DOHH2 (cell line): ENCODE results near the gene ZNF385B.

ENCODE experiments used
- H3F3A ChIP-seq: fragments of 200-600 bp; sonication (generic), shearing (Covaris generic); 2 replicates; pipeline ENCODE4 v1.6.0; 2016; ENCODE audit warnings: antibody characterized with exemption, mild to moderate bottlenecking; ENCODE audit not compliant: control insufficient read depth, insufficient read depth
- H3K27ac ChIP-seq: fragments of 200-600 bp; sonication (generic); 2 replicates; pipeline ENCODE4 v1.5.1; 2014; ENCODE audit warnings: low read depth, mild to moderate bottlenecking, low read length, moderate library complexity
- H3K27me3 ChIP-seq: fragments of 200-600 bp; sonication (generic); 2 replicates; pipeline ENCODE4 v1.6.1; 2014; ENCODE audit warnings: mild to moderate bottlenecking, low read length, mixed read lengths; ENCODE audit not compliant: control insufficient read depth
- H3K36me3 ChIP-seq: fragments of 200-600 bp; sonication (generic); 2 replicates; pipeline ENCODE4 v1.6.1; 2014; ENCODE audit warnings: mild to moderate bottlenecking, low read length, moderate library complexity, mixed read lengths; ENCODE audit not compliant: control insufficient read depth
- H3K4me1 ChIP-seq: fragments of 200-600 bp; sonication (generic); 2 replicates; pipeline ENCODE4 v1.6.1; 2014; ENCODE audit warnings: mild to moderate bottlenecking, low read length, mixed read lengths; ENCODE audit not compliant: control insufficient read depth
- H3K4me2 ChIP-seq: fragments of 200-600 bp; sonication (generic); 2 replicates; pipeline ENCODE4 v1.6.0; 2014; ENCODE audit warnings: mild to moderate bottlenecking, low read length, moderate library complexity
- H3K4me3 ChIP-seq: fragments of 200-600 bp; sonication (generic); 2 replicates; pipeline ENCODE4 v1.5.1; 2014; ENCODE audit warnings: mild to moderate bottlenecking, low read length, mixed read lengths
- H3K79me2 ChIP-seq: fragments of 200-600 bp; sonication (generic); 2 replicates; pipeline ENCODE4 v1.6.1; 2014; ENCODE audit warnings: mild to moderate bottlenecking, low read length, mixed read lengths; ENCODE audit not compliant: control insufficient read depth
- H3K9me2 ChIP-seq: fragments of 200-600 bp; sonication (generic); replicated peaks from 2 replicates; pipeline ENCODE4 v1.6.1; 2014; ENCODE audit warnings: mild to moderate bottlenecking, low read length, mixed read lengths; ENCODE audit not compliant: control insufficient read depth
- H3K9me3 ChIP-seq: fragments of 200-600 bp; sonication (generic); 2 replicates; pipeline ENCODE4 v1.6.1; 2014; ENCODE audit warnings: antibody characterized with exemption, low read length, mixed read lengths; ENCODE audit not compliant: control insufficient read depth, insufficient read depth
- H4K20me1 ChIP-seq: fragments of 200-600 bp; sonication (generic); 2 replicates; pipeline ENCODE4 v1.6.0; 2014; ENCODE audit warnings: low read depth, mild to moderate bottlenecking, antibody characterized with exemption, low read length, moderate library complexity; ENCODE audit not compliant: control insufficient read depth, insufficient read depth
- CTCF ChIP-seq: fragments of 200-600 bp; sonication (generic); IDR thresholded peaks from one replicate; pipeline ENCODE4 v1.5.1; 2014; ENCODE audit warnings: antibody characterized with exemption, mild to moderate bottlenecking, low read depth, low read length; ENCODE audit not compliant: poor library complexity, severe bottlenecking
- EZH2phosphoT487 ChIP-seq: fragments of 200-600 bp; sonication (generic); IDR thresholded peaks from 2 replicates; pipeline ENCODE4 v1.6.1; 2017; ENCODE audit warnings: borderline replicate concordance, mild to moderate bottlenecking, antibody characterized with exemption, low read length, moderate library complexity, mixed read lengths

Gene ZNF385B

GRCh38 chr2:179796213-179797007 lies 65.0 kb downstream of the ZNF385B start:
- Histone ChIP-seq H3F3A (no peaks in the 10 kb centered on the region), H3K9me3 (peaks cover 6% of the 10 kb centered on the region; the same call in 1 of the 2 replicates), H3K9me2 (no peaks in the 10 kb centered on the region), H4K20me1 (no peaks in the 10 kb centered on the region), H3K4me1 (no peaks in the 10 kb centered on the region), H3K36me3 (no peaks in the 10 kb centered on the region), H3K79me2 (peaks cover 6% of the 10 kb centered on the region; the same call in 1 of the 2 replicates), H3K27ac (no peak overlapping the region), H3K27me3 (no peaks in the 10 kb centered on the region), H3K4me3 (no peak overlapping the region), H3K4me2 (no peak overlapping the region)
- no peak for TF ChIP-seq CTCF
- no peak for TF ChIP-seq EZH2phosphoT487

- Histone ChIP-seq H4K20me1 (no peaks in the 10 kb centered on the region), H3K9me3 (peaks cover 6% of the 10 kb centered on the region; the same call in 1 of the 2 replicates), H3K4me3 (no peak overlapping the region), H3K27ac (no peak overlapping the region), H3K4me1 (no peaks in the 10 kb centered on the region), H3K4me2 (no peak overlapping the region), H3K27me3 (no peaks in the 10 kb centered on the region), H3F3A (no peaks in the 10 kb centered on the region), H3K79me2 (no peaks in the 10 kb centered on the region), H3K9me2 (no peaks in the 10 kb centered on the region), H3K36me3 (no peaks in the 10 kb centered on the region)
- TF ChIP-seq EZH2phosphoT487 (no peak), CTCF (no peak)
Measured at GRCh38 chr2:179793902-179794301, 67.5 kb downstream of the ZNF385B start.

- H3K36me3 ChIP-seq: no peaks in the 10 kb centered on the region
- peaks cover 6% of the 10 kb centered on the region; the same call in 1 of the 2 replicates for H3K9me3 ChIP-seq
- no peaks in the 10 kb centered on the region for H3K4me1 ChIP-seq
- H3K79me2 ChIP-seq: no peaks in the 10 kb centered on the region
- no peak overlapping the region for H3K4me2 ChIP-seq
- no peak overlapping the region for H3K27ac ChIP-seq
- H3K27me3 ChIP-seq: no peaks in the 10 kb centered on the region
- no peaks in the 10 kb centered on the region for H3F3A ChIP-seq
- no peak overlapping the region for H3K4me3 ChIP-seq
- no peaks in the 10 kb centered on the region for H4K20me1 ChIP-seq
- H3K9me2 ChIP-seq: no peaks in the 10 kb centered on the region
- TF ChIP-seq CTCF (no peak), EZH2phosphoT487 (no peak)
Measured at GRCh38 chr2:179793238-179793637, 68.2 kb downstream of the ZNF385B start.
